ENCODE measurements around the gene C3orf38. TPM values are rescaled to one million over a fixed set of nuclear protein-coding genes. Genes with fewer than 3 reads are reported as not detected.

C3orf38 gene
- total RNA-seq (10 to 100 TPM; 28.9 to 40.2 (median 34.7) TPM), polyA plus RNA-seq (10 to 100 TPM; 19.4 to 21.9 TPM), total RNA-seq (34.3 reads per million, percentile 63 among the genes with 10 or more reads in this experiment)

- no peaks in the 10 kb centered on the region for H3K27me3 Mint-ChIP-seq
- intact Hi-C loops (cut with micrococcal nuclease) = loop anchor here (1.0 to 10.0 kb wide), 6 partner anchors 37 to 923 kb away; partner anchors contain the start of genes CGGBP1 (in 2 of the 2), CHMP2B (in 2 of the 2) and ZNF654 (in 2 of the 2)
- peak within 1 kb of the TSS; percentile 93 to 99 (median 98) for H3K4me3 Mint-ChIP-seq
- peak within 1 kb of the TSS; percentile 97 to 99 (median 99) for H3K27ac Mint-ChIP-seq
- DNase-seq = peak; percentile 74 to 88 (median 85)
- H3K36me3 Mint-ChIP-seq = peaks cover 0 to 5% (median 4%) of the 10 kb centered on the region in 5 donors
- no peaks in the 10 kb centered on the region for H3K27me3 ChIP-seq (ENCODE audit: control insufficient read depth in 2 of 2, insufficient read depth in 2 of 2, low read length in 2 of 2)
- peaks cover 0 to 10% (median 0%) of the 10 kb centered on the region in 3 experiments for H3K36me3 ChIP-seq (ENCODE audit: control insufficient read depth in 2 of 3, insufficient read depth in 3 of 3, low read length in 3 of 3)
- ChIA-PET CTCF (interaction anchor here (0.5 kb wide), 1 partner anchor 12 kb away, joined by 3 read pairs; no protein-coding TSS in a partner anchor), POLR2A (interaction anchor here (0.7 to 4.4 kb wide), 16 partner anchors 13 to 926 kb away, joined by 3 to 72 read pairs (median 4); partner anchors contain the start of genes CGGBP1, CHMP2B and ZNF654)
- peak; percentile 96 for ATAC-seq
- H3K27ac ChIP-seq (ENCODE audit: low read depth, low read length) = peak within 1 kb of the TSS; percentile 94
- H3K4me1 Mint-ChIP-seq = peaks cover 16 to 46% (median 43%) of the 10 kb centered on the region in 7 donors
- peak within 1 kb of the TSS; percentile 88 for H3K4me3 ChIP-seq (ENCODE audit: low read length)
- H3K9me3 Mint-ChIP-seq = no peaks in the 10 kb centered on the region
- peaks cover 13 to 17% of the 10 kb centered on the region in 2 donors for H3K4me1 ChIP-seq (ENCODE audit: control insufficient read depth in 2 of 2, insufficient read depth in 2 of 2, low read length in 2 of 2)
- H3K9me3 ChIP-seq (ENCODE audit: control insufficient read depth in 2 of 3, low read length in 3 of 3) = no peaks in the 10 kb centered on the region
Measured at GRCh38 chr3:88149509-88150362, at the start of gene C3orf38. Gene C3orf38, plus strand, starts transcription at chr3:88149959. Its CDS starts 94 bp downstream, at chr3:88150053.

GRCh38 chr3:88101142-88101541, 48.6 kb upstream of the C3orf38 start:
- Mint-ChIP-seq H3K4me1 (peaks cover 9 to 46% (median 28%) of the 10 kb centered on the region in 7 donors), H3K27ac (no peak overlapping the region), H3K27me3 (no peaks in the 10 kb centered on the region), H3K9me3 (peaks cover 4 to 28% (median 6%) of the 10 kb centered on the region in 11 donors), H3K4me3 (no peak overlapping the region), H3K36me3 (peaks cover 9 to 69% (median 57%) of the 10 kb centered on the region in 5 donors)
- POLR2A ChIA-PET = interaction anchor here (0.7 to 0.8 kb wide), 2 partner anchors 29 to 48 kb away, joined by 3 read pairs; no protein-coding TSS in a partner anchor
- CTCF ChIA-PET = interaction anchor here (1.9 kb wide), 1 partner anchor 12 kb away, joined by 8 read pairs; no protein-coding TSS in a partner anchor
- Histone ChIP-seq H3K36me3 (ENCODE audit: control insufficient read depth in 2 of 3, insufficient read depth in 3 of 3, low read length in 3 of 3) (peaks cover 0 to 6% (median 0%) of the 10 kb centered on the region in 3 experiments), H3K9me3 (ENCODE audit: control insufficient read depth in 2 of 3, low read length in 3 of 3) (no peaks in the 10 kb centered on the region), H3K27ac (ENCODE audit: low read depth, low read length) (no peak overlapping the region), H3K4me1 (ENCODE audit: control insufficient read depth in 2 of 2, insufficient read depth in 2 of 2, low read length in 2 of 2) (no peaks in the 10 kb centered on the region), H3K27me3 (ENCODE audit: control insufficient read depth in 2 of 2, insufficient read depth in 2 of 2, low read length in 2 of 2) (no peaks in the 10 kb centered on the region), H3K4me3 (ENCODE audit: low read length) (no peak overlapping the region)
- ATAC-seq (no peak), DNase-seq (no peak)
- intact Hi-C loops (cut with micrococcal nuclease) = no loop called here

- ChIA-PET CTCF (no interaction called here), POLR2A (no interaction called here)
- H3K4me1 Mint-ChIP-seq = peaks cover 13 to 71% (median 41%) of the 10 kb centered on the region in 7 donors
- Histone ChIP-seq H3K4me3 (ENCODE audit: low read length) (no peak overlapping the region), H3K36me3 (ENCODE audit: control insufficient read depth in 2 of 3, insufficient read depth in 3 of 3, low read length in 3 of 3) (no peaks in the 10 kb centered on the region), H3K27ac (ENCODE audit: low read depth, low read length) (no peak overlapping the region), H3K9me3 (ENCODE audit: control insufficient read depth in 2 of 3, low read length in 3 of 3) (no peaks in the 10 kb centered on the region), H3K4me1 (ENCODE audit: control insufficient read depth in 2 of 2, insufficient read depth in 2 of 2, low read length in 2 of 2) (no peaks in the 10 kb centered on the region), H3K27me3 (ENCODE audit: control insufficient read depth in 2 of 2, insufficient read depth in 2 of 2, low read length in 2 of 2) (no peaks in the 10 kb centered on the region)
- no peaks in the 10 kb centered on the region for H3K27me3 Mint-ChIP-seq
- intact Hi-C loops (cut with micrococcal nuclease) = no loop called here
- peaks cover 0 to 16% (median 2%) of the 10 kb centered on the region in 11 donors for H3K9me3 Mint-ChIP-seq
- H3K4me3 Mint-ChIP-seq = no peak overlapping the region
- peaks cover 0 to 37% (median 32%) of the 10 kb centered on the region in 5 donors for H3K36me3 Mint-ChIP-seq
- DNase-seq = no peak
- peak overlapping the region in 2 of 9 donors; percentile 60 to 74 for H3K27ac Mint-ChIP-seq
- no peak for ATAC-seq
Measured at GRCh38 chr3:88105325-88105724, 44.4 kb upstream of the C3orf38 start.

GRCh38 chr3:88112289-88112688, 37.5 kb upstream of the C3orf38 start:
- POLR2A ChIA-PET = interaction anchor here (1.3 kb wide), 1 partner anchor 37 kb away, joined by 4 read pairs; the partner anchor contains the start of gene C3orf38
- H3K27ac ChIP-seq (ENCODE audit: low read depth, low read length) = no peak overlapping the region
- no peak for ATAC-seq
- Mint-ChIP-seq H3K36me3 (peaks cover 0 to 27% (median 12%) of the 10 kb centered on the region in 5 donors), H3K9me3 (no peaks in the 10 kb centered on the region), H3K4me3 (no peak overlapping the region), H3K4me1 (peaks cover 6 to 46% (median 22%) of the 10 kb centered on the region in 7 donors), H3K27me3 (no peaks in the 10 kb centered on the region), H3K27ac (no peak overlapping the region)
- H3K36me3 ChIP-seq (ENCODE audit: control insufficient read depth in 2 of 3, insufficient read depth in 3 of 3, low read length in 3 of 3) = peaks cover 0 to 21% (median 6%) of the 10 kb centered on the region in 3 experiments
- no peaks in the 10 kb centered on the region for H3K4me1 ChIP-seq (ENCODE audit: control insufficient read depth in 2 of 2, insufficient read depth in 2 of 2, low read length in 2 of 2)
- no peaks in the 10 kb centered on the region for H3K9me3 ChIP-seq (ENCODE audit: control insufficient read depth in 2 of 3, low read length in 3 of 3)
- no peak overlapping the region for H3K4me3 ChIP-seq (ENCODE audit: low read length)
- DNase-seq = no peak
- H3K27me3 ChIP-seq (ENCODE audit: control insufficient read depth in 2 of 2, insufficient read depth in 2 of 2, low read length in 2 of 2) = no peaks in the 10 kb centered on the region
- CTCF ChIA-PET = interaction anchor here (0.8 to 3.7 kb wide), 9 partner anchors 11 to 814 kb away, joined by 3 to 31 read pairs (median 5); no protein-coding TSS in a partner anchor
- intact Hi-C loops (cut with micrococcal nuclease) = loop anchor here (2.0 to 10.0 kb wide), 3 partner anchors 39 to 207 kb away; no protein-coding TSS in a partner anchor

- intact Hi-C loops (cut with micrococcal nuclease) = loop anchor here (1.0 to 10.0 kb wide), 10 partner anchors 17 to 815 kb away; partner anchors contain the start of genes CGGBP1 (in 2 of the 2) and ZNF654 (in 2 of the 2)
- H3K36me3 Mint-ChIP-seq = peaks cover 0 to 35% (median 24%) of the 10 kb centered on the region in 5 donors
- CTCF ChIA-PET = interaction anchor here (0.7 to 3.7 kb wide), 18 partner anchors 9 to 815 kb away, joined by 3 to 31 read pairs (median 4); no protein-coding TSS in a partner anchor
Measured at GRCh38 chr3:88113311-88114162, 36.2 kb upstream of the C3orf38 start.

More at GRCh38 chr3:88113311-88114162, 36.2 kb upstream of the C3orf38 start:
- H3K27me3 ChIP-seq (ENCODE audit: control insufficient read depth in 2 of 2, insufficient read depth in 2 of 2, low read length in 2 of 2) = no peaks in the 10 kb centered on the region
- peaks cover 0 to 21% (median 6%) of the 10 kb centered on the region in 3 experiments for H3K36me3 ChIP-seq (ENCODE audit: control insufficient read depth in 2 of 3, insufficient read depth in 3 of 3, low read length in 3 of 3)
- no peaks in the 10 kb centered on the region for H3K9me3 ChIP-seq (ENCODE audit: control insufficient read depth in 2 of 3, low read length in 3 of 3)
- ATAC-seq = peak; percentile 95
- H3K27ac ChIP-seq (ENCODE audit: low read depth, low read length) = no peak overlapping the region
- H3K4me3 Mint-ChIP-seq = no peak overlapping the region
- H3K4me1 ChIP-seq (ENCODE audit: control insufficient read depth in 2 of 2, insufficient read depth in 2 of 2, low read length in 2 of 2) = no peaks in the 10 kb centered on the region
- no peaks in the 10 kb centered on the region for H3K27me3 Mint-ChIP-seq
- H3K4me1 Mint-ChIP-seq = peaks cover 6 to 35% (median 26%) of the 10 kb centered on the region in 7 donors
- peaks cover 0 to 5% (median 0%) of the 10 kb centered on the region in 11 donors for H3K9me3 Mint-ChIP-seq
- peak in 8 of 9 donors; percentile 29 to 73 (median 62) for DNase-seq
- H3K27ac Mint-ChIP-seq = peak overlapping the region in 3 of 9 donors; percentile 28 to 68 (median 32)
- POLR2A ChIA-PET = interaction anchor here (1.3 kb wide), 1 partner anchor 36 kb away, joined by 4 read pairs; the partner anchor contains the start of gene C3orf38
- H3K4me3 ChIP-seq (ENCODE audit: low read length) = no peak overlapping the region

Measured in naive thymus-derived CD4-positive, alpha-beta T cell (primary cell).